ENCODE data around the gene ZER1.

Gene ZER1

GRCh38 chr9:128706045-128706444, 65.7 kb downstream of the ZER1 start:
- H3K9ac ChIP-seq, result no peak overlapping the region
- no peaks in the 10 kb centered on the region for H4K20me1 ChIP-seq (ENCODE audit: insufficient read depth)
- no peak overlapping the region for H3K27ac ChIP-seq
- H3K4me1 ChIP-seq (ENCODE audit: low read depth, poor library complexity, severe bottlenecking), result no peaks in the 10 kb centered on the region
- no peak overlapping the region for H3K4me3 ChIP-seq (IDR thresholded peaks at IDR 0.05; ENCODE audit: insufficient read depth, low read depth, low read length)
- no peaks in the 10 kb centered on the region for H3K27me3 ChIP-seq (ENCODE audit: insufficient read depth, low read depth)
- H2AFZ ChIP-seq (ENCODE audit: low read depth), result no peak overlapping the region
- no peak overlapping the region for H3K4me2 ChIP-seq
- no peaks in the 10 kb centered on the region for H3K36me3 ChIP-seq (ENCODE audit: insufficient read depth)
- TF ChIP-seq, protein P1, sequence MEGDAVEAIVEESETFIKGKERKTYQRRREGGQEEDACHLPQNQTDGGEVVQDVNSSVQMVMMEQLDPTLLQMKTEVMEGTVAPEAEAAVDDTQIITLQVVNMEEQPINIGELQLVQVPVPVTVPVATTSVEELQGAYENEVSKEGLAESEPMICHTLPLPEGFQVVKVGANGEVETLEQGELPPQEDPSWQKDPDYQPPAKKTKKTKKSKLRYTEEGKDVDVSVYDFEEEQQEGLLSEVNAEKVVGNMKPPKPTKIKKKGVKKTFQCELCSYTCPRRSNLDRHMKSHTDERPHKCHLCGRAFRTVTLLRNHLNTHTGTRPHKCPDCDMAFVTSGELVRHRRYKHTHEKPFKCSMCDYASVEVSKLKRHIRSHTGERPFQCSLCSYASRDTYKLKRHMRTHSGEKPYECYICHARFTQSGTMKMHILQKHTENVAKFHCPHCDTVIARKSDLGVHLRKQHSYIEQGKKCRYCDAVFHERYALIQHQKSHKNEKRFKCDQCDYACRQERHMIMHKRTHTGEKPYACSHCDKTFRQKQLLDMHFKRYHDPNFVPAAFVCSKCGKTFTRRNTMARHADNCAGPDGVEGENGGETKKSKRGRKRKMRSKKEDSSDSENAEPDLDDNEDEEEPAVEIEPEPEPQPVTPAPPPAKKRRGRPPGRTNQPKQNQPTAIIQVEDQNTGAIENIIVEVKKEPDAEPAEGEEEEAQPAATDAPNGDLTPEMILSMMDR (conservative IDR thresholded peaks at IDR 0.05; ENCODE audit: low read depth, low read length), result no peak
- H3K79me2 ChIP-seq (ENCODE audit: insufficient read depth, low read depth), result no peaks in the 10 kb centered on the region

DNA sequence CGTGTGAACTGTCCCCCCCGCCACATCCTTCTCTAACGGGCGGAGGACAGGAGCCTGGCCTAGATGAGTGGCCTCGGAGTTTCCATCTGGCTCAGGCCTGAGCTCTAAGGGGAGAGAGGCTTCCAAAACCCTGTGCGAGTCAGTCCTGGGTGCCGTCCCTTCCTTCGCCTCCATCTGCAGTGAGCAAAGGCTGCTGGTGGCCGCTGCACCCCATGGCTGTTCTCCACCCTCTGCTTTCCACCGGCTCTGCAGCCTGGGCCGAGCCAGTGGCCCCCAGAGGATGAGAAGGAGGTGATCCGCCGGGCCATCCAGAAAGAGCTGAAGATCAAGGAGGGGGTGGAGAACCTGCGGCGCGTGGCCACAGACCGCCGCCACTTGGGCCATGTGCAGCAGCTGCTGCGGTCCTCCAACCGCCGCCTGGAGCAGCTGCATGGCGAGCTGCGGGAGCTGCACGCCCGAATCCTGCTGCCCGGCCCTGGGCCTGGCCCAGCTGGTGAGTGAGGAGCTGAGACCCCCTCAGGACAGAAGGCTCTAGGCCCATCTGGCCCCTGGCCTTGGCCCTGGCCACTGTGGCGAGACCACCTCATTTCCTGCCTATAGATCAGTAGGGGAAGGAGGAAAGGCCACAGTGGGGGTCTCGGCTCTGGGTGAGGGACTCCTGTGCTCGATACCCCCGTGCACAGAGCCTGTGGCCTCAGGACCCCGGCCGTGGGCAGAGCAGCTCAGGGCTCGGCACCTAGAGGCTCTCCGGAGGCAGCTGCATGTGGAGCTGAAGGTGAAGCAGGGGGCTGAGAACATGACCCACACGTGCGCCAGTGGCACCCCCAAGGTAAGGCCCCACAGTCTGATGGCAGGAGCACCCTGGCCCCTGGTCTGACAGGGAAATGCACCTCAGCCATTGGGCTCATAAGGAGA, 66.4 kb downstream of the ZER1 start:
- Histone ChIP-seq H3K4me2 (no peak overlapping the region), H3K27me3 (ENCODE audit: insufficient read depth, low read depth) (no peaks in the 10 kb centered on the region), H3K27ac (no peak overlapping the region), H3K4me3 (IDR thresholded peaks at IDR 0.05; ENCODE audit: insufficient read depth, low read depth, low read length) (no peak overlapping the region), H3K36me3 (ENCODE audit: insufficient read depth) (no peaks in the 10 kb centered on the region), H2AFZ (ENCODE audit: low read depth) (no peak overlapping the region), H3K79me2 (ENCODE audit: insufficient read depth, low read depth) (no peaks in the 10 kb centered on the region), H3K9ac (no peak overlapping the region), H4K20me1 (ENCODE audit: insufficient read depth) (no peaks in the 10 kb centered on the region), H3K4me1 (ENCODE audit: low read depth, poor library complexity, severe bottlenecking) (no peaks in the 10 kb centered on the region)
- TF ChIP-seq, protein P1 (conservative IDR thresholded peaks at IDR 0.05; ENCODE audit: low read depth, low read length), result no peak

DNA sequence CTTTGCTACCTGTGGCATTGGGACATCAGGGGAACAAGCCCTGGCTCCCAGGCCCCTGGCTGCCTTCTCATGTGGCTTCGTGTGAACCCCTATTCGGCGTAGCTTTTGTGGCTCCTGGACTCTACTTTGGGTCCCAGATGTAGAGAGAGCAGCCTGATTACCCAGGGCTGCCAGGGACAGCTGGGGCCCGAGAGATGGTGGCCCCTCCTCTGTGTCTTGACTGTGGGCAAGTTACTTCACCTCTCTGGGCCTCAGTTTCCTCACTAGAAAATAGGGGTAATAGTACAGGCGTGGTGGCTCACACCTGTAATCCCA, 67.4 kb downstream of the ZER1 start:
- Histone ChIP-seq H3K4me3 (IDR thresholded peaks at IDR 0.05; ENCODE audit: insufficient read depth, low read depth, low read length) (no peak overlapping the region), H3K27me3 (ENCODE audit: insufficient read depth, low read depth) (no peaks in the 10 kb centered on the region), H2AFZ (ENCODE audit: low read depth) (no peak overlapping the region), H3K4me2 (no peak overlapping the region), H4K20me1 (ENCODE audit: insufficient read depth) (no peaks in the 10 kb centered on the region), H3K9ac (no peak overlapping the region), H3K4me1 (ENCODE audit: low read depth, poor library complexity, severe bottlenecking) (no peaks in the 10 kb centered on the region), H3K36me3 (ENCODE audit: insufficient read depth) (no peaks in the 10 kb centered on the region), H3K79me2 (ENCODE audit: insufficient read depth, low read depth) (no peaks in the 10 kb centered on the region), H3K27ac (no peak overlapping the region)
- TF ChIP-seq, protein P1 (conservative IDR thresholded peaks at IDR 0.05; ENCODE audit: low read depth, low read length), result no peak

- no peak overlapping the region for H2AFZ ChIP-seq (ENCODE audit: low read depth)
- H3K27ac ChIP-seq, result no peak overlapping the region
- H3K36me3 ChIP-seq (ENCODE audit: insufficient read depth), result no peaks in the 10 kb centered on the region
Measured at GRCh38 chr9:128703616-128704355, 67.9 kb downstream of the ZER1 start.

More at GRCh38 chr9:128703616-128704355, 67.9 kb downstream of the ZER1 start:
- Histone ChIP-seq H3K4me1 (ENCODE audit: low read depth, poor library complexity, severe bottlenecking) (no peaks in the 10 kb centered on the region), H3K27me3 (ENCODE audit: insufficient read depth, low read depth) (no peaks in the 10 kb centered on the region), H3K79me2 (ENCODE audit: insufficient read depth, low read depth) (no peaks in the 10 kb centered on the region), H3K9ac (no peak overlapping the region), H4K20me1 (ENCODE audit: insufficient read depth) (no peaks in the 10 kb centered on the region), H3K4me2 (no peak overlapping the region), H3K4me3 (IDR thresholded peaks at IDR 0.05; ENCODE audit: insufficient read depth, low read depth, low read length) (no peak overlapping the region)
- TF ChIP-seq, protein P1 (conservative IDR thresholded peaks at IDR 0.05; ENCODE audit: low read depth, low read length), result no peak
